Tibial nerve (tissue), 3 donors: Measurements from ENCODE around the gene EVA1B.

ENCODE experiments used
- CTCF ChIP-seq, 5 experiments: fragments of 200-600 bp in 3 of 5; fragments of 450-650 bp in 2 of 5; sonication (generic) in 3 of 5; IDR thresholded peaks; one replicate each; pipeline ENCODE4 v1.5.1; 2016 to 2019; ENCODE audit warnings: antibody characterized with exemption in 5 of 5, mild to moderate bottlenecking in 3 of 5, moderate library complexity in 2 of 5
- POLR2A ChIP-seq, 2 donors: fragments of 450-650 bp; IDR thresholded peaks; one replicate each; pipeline ENCODE4 v1.6.1; 2017; ENCODE audit warnings: antibody characterized with exemption in 2 of 2, mild to moderate bottlenecking in 2 of 2, moderate library complexity in 2 of 2

DNA sequence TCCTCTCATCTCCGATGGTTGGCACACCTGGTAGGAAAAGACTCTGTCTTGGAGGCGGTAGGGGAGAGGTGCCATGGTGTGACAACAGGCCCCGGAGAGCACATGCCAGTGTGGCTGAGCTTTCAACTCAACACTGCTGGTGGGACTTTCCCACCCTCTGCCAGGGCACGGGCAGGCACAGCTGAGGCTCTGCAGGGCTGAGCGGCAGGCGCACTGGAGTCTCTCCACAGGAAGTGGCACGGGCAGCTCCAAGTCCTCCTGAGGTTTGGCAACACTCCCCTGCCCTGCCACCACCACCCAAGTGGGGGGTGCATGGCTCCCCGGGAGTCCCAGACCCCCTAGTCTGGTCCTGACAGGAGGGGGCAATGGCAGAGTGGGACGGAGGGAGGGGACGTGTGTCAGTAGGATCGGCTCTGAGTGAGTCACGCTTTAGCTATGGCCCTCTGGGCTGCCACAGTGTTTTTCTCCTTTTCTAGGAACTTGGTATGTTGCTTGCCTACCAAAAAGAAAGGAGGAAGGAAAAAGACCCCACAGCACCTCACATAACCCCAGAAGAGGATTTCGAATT is 27.3 kb upstream of the EVA1B start:
- TF ChIP-seq CTCF (IDR thresholded peaks at IDR 0.05) (no peak), POLR2A (IDR thresholded peaks at IDR 0.05) (no peak)
